GM19463 (cell line): ENCODE measurements around the gene RAB13.

Source experiments
- ATAC-seq: cut with Tn5 transposase; IDR thresholded peaks from one replicate; pipeline ENCODE4 v1.9.1; 2021; ENCODE audit warnings: mild to moderate bottlenecking, moderate library complexity; ENCODE audit not compliant: unreplicated experiment

Gene RAB13

GRCh38 chr1:153957744-153958110 lies 28.4 kb downstream of the RAB13 start:
- ATAC-seq = peak; percentile 17

- no peak for ATAC-seq
Observed at GRCh38 chr1:153956997-153957715, 29.0 kb downstream of the RAB13 start.

GRCh38 chr1:153954826-153955225 lies 31.3 kb downstream of the RAB13 start:
- no peak for ATAC-seq

GRCh38 chr1:153953859-153954365 lies 32.2 kb downstream of the RAB13 start:
- no peak for ATAC-seq

- no peak for ATAC-seq
Observed at GRCh38 chr1:153951801-153952200, 34.3 kb downstream of the RAB13 start.

- no peak for ATAC-seq
Observed at GRCh38 chr1:153951183-153951582, 35.0 kb downstream of the RAB13 start.

- ATAC-seq = peak; percentile 71
Observed at GRCh38 chr1:153946622-153947241, 39.4 kb downstream of the RAB13 start, which contains the start of gene DENND4B. TSS of gene DENND4B (minus strand) at chr1:153946718. CDS start at chr1:153944374, 2,344 bp downstream.

GRCh38 chr1:153945795-153946621 lies 40.1 kb downstream of the RAB13 start:
- peak; percentile 74 for ATAC-seq

- ATAC-seq = no peak
Observed at GRCh38 chr1:153945131-153945794, 40.9 kb downstream of the RAB13 start.

GRCh38 chr1:153944827-153945117 lies 41.4 kb downstream of the RAB13 start:
- no peak for ATAC-seq

GRCh38 chr1:153944005-153944826 lies 41.9 kb downstream of the RAB13 start:
- no peak for ATAC-seq

GRCh38 chr1:153942766-153943549 lies 43.2 kb downstream of the RAB13 start:
- ATAC-seq = no peak

- ATAC-seq = no peak
Observed at GRCh38 chr1:153941826-153942725, 44.1 kb downstream of the RAB13 start.

- no peak for ATAC-seq
Observed at GRCh38 chr1:153940756-153941155, 45.4 kb downstream of the RAB13 start.

- no peak for ATAC-seq
Observed at GRCh38 chr1:153939476-153939875, 46.7 kb downstream of the RAB13 start.

- no peak for ATAC-seq
Observed at GRCh38 chr1:153938996-153939395, 47.1 kb downstream of the RAB13 start.

GRCh38 chr1:153937331-153937730 lies 48.8 kb downstream of the RAB13 start:
- ATAC-seq = no peak

- no peak for ATAC-seq
Observed at GRCh38 chr1:153936011-153936802, 49.9 kb downstream of the RAB13 start.
